ENCODE results near the gene SERPINB5. TPM values are rescaled to one million over a fixed set of nuclear protein-coding genes. Genes with fewer than 3 reads are reported as not detected.

The SERPINB5 gene
- total RNA-seq, 4 donors from 2014 or later, result 0.69 TPM; not detected in 3

GRCh38 chr18:63552581-63552980 lies 75.8 kb downstream of the SERPINB5 start:
- no peak for DNase-seq
- Histone ChIP-seq H3K36me3 (no peaks in the 10 kb centered on the region), H3K27me3 (no peaks in the 10 kb centered on the region), H3K4me1 (peaks cover 0 to 8% of the 10 kb centered on the region in 2 donors), H3K9me3 (no peaks in the 10 kb centered on the region), H3K4me3 (no peak overlapping the region), H3K27ac (peak overlapping the region in 1 of 2 donors; percentile 56)
- intact Hi-C loops (cut with DNase I; ENCODE audit: low total_unique reads), result no loop called here
- TF ChIP-seq POLR2A (IDR thresholded peaks at IDR 0.05), result no peak
- no peak for TF ChIP-seq CTCF (IDR thresholded peaks at IDR 0.05)

- peak in 1 of 2 donors; percentile 19 for DNase-seq
- H3K27ac ChIP-seq, result peak overlapping the region; percentile 11 to 56
- TF ChIP-seq POLR2A (IDR thresholded peaks at IDR 0.05), result no peak
- no peak for TF ChIP-seq CTCF (IDR thresholded peaks at IDR 0.05)
Measured at GRCh38 chr18:63553081-63553480, 76.3 kb downstream of the SERPINB5 start.

More at GRCh38 chr18:63553081-63553480, 76.3 kb downstream of the SERPINB5 start:
- Histone ChIP-seq H3K36me3 (no peaks in the 10 kb centered on the region), H3K9me3 (no peaks in the 10 kb centered on the region), H3K4me1 (peaks cover 0 to 8% of the 10 kb centered on the region in 2 donors), H3K4me3 (no peak overlapping the region), H3K27me3 (no peaks in the 10 kb centered on the region)
- intact Hi-C loops (cut with DNase I; ENCODE audit: low total_unique reads), result no loop called here

Other genes starting within 250 kb of the SERPINB5 start
- gene BCL2, start 157.2 kb upstream of the SERPINB5 start, total RNA-seq, result 10 to 100 TPM; 16.1 to 61.1 (median 36.9) TPM
- 10 to 100 TPM; 12.6 to 68.6 (median 29.3) TPM for gene KDSR, start 109.8 kb upstream of the SERPINB5 start, total RNA-seq
- gene VPS4B, start 54.5 kb upstream of the SERPINB5 start, total RNA-seq, result 100 to 1,000 TPM in 1 of 4 donors, 10 to 100 TPM in 3; 32.4 to 214 (median 52.2) TPM
- not detected for gene SERPINB12, start 65.4 kb downstream of the SERPINB5 start, total RNA-seq
- not detected for gene SERPINB13, start 110.4 kb downstream of the SERPINB5 start, total RNA-seq
- gene SERPINB4, start 167.3 kb downstream of the SERPINB5 start, total RNA-seq, result not detected
- gene SERPINB3, start 184.9 kb downstream of the SERPINB5 start, total RNA-seq, result not detected
- not detected for gene SERPINB11, start 226.0 kb downstream of the SERPINB5 start, total RNA-seq